ENCODE results near the gene LRTM2.

DNA sequence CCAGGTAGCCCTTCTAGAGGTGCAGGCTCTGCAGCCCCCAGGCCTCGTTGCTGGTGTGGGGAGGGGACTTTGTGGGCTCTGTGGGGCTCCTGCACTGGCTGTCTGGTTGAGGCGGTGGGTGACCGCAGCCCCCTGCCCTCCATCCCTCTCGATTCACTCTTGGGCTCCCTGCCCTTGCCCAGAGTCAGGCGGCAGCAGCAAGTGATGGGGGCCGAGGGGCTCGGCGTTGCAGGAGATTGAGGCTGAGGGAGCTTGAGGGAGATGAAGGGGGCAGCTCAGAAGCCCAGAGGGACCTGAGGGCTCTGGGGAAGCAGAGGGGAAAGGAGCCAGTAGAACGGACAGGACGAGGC, 9.5 kb upstream of the LRTM2 start:
- TF ChIP-seq POLR2AphosphoS5 (IDR thresholded peaks at IDR 0.05; ENCODE audit: low read depth) (no peak), GABPA (IDR thresholded peaks at IDR 0.05; ENCODE audit: low read depth) (no peak), REST (IDR thresholded peaks at IDR 0.05; ENCODE audit: insufficient replicate concordance, low read depth) (no peak), SPI1 (IDR thresholded peaks at IDR 0.05; ENCODE audit: borderline replicate concordance, low read depth) (no peak)
- TF ChIP-seq, protein P1, sequence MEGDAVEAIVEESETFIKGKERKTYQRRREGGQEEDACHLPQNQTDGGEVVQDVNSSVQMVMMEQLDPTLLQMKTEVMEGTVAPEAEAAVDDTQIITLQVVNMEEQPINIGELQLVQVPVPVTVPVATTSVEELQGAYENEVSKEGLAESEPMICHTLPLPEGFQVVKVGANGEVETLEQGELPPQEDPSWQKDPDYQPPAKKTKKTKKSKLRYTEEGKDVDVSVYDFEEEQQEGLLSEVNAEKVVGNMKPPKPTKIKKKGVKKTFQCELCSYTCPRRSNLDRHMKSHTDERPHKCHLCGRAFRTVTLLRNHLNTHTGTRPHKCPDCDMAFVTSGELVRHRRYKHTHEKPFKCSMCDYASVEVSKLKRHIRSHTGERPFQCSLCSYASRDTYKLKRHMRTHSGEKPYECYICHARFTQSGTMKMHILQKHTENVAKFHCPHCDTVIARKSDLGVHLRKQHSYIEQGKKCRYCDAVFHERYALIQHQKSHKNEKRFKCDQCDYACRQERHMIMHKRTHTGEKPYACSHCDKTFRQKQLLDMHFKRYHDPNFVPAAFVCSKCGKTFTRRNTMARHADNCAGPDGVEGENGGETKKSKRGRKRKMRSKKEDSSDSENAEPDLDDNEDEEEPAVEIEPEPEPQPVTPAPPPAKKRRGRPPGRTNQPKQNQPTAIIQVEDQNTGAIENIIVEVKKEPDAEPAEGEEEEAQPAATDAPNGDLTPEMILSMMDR (IDR thresholded peaks at IDR 0.05; ENCODE audit: insufficient read depth, low read length) = no peak

Data from HL-60 (cell line).